ENCODE data around the gene VENTX.

The VENTX gene, protein sequence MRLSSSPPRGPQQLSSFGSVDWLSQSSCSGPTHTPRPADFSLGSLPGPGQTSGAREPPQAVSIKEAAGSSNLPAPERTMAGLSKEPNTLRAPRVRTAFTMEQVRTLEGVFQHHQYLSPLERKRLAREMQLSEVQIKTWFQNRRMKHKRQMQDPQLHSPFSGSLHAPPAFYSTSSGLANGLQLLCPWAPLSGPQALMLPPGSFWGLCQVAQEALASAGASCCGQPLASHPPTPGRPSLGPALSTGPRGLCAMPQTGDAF

DNA sequence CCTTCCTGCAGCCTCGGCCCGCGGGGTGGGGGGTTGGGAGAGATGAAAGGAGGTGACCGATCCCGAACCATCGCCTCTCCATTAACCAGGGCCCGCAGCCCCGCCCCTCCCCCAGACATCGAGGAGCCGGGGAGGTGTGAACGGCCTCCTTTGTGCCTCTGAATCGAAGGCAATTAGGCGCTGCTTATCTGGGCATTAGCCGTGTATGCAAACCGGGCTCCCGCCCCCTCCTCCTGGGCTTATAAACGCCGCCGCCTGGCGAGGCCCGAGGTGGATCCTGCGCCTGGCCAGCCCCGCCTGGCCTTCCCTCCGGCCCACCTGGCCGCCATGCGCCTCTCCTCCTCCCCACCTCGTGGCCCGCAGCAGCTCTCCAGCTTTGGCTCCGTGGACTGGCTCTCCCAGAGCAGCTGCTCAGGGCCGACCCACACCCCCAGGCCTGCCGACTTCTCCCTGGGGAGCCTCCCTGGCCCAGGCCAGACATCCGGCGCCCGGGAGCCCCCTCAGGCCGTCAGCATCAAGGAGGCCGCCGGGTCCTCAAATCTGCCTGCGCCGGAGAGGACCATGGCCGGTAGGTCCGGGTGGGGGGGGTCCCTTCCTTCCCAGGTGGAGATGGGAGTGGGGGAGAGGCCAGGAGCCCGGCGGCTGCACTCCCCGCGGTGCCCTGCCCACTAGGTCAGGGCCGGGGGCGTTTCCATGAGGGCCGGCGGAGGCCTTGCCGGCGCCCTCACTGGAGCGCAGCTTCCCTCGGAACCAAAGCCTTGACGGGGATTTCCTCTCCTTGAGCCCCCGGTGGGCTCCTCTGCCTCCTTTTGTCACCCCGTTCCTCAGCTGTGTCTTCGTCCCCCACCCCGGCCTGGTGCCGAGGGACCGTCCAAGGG is at the start of gene VENTX:
Gene VENTX (plus strand): TSS at position 268 of the 878 bp plus-strand sequence. CDS start 60 bp downstream, at position 328.
- no peak for DNase-seq

DNA sequence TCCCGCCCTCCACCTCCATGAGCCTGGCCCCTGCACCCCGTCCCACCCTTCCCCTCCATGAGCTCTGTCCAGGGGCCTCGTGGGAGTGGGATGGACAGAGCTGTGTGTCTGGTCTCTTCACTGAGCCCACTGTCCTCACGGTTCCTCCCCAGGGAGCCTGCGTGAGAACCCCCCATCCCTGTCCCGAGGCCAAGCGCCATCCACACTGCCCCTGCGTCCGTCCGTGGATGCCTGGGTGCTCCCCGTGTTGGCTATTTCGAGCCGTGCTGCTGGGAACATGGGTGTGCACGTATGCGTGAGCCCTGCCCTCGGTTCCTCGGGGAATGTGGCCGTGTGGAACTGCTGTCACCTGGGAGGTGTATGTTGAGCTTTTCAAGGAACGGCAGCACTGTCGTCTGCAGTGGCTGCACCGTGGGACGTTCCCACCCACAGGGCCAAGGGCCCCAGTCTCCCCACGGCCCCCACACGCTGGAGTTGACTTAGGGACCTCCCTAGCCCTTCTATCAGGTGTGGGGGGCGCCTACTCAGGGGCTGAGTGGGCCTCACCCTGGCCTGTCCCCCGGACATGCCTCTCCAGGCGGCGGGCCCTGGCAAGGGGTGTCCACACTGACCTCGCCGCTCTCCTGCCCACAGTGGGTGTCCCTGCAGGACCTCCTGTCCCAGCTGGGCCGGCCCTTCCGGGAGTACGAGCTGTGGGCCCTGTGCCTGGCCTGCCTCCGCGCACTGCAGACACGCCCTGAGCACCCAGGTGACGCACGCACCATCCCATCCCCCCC is 49.6 kb upstream of the VENTX start:
- DNase-seq = no peak

DNA sequence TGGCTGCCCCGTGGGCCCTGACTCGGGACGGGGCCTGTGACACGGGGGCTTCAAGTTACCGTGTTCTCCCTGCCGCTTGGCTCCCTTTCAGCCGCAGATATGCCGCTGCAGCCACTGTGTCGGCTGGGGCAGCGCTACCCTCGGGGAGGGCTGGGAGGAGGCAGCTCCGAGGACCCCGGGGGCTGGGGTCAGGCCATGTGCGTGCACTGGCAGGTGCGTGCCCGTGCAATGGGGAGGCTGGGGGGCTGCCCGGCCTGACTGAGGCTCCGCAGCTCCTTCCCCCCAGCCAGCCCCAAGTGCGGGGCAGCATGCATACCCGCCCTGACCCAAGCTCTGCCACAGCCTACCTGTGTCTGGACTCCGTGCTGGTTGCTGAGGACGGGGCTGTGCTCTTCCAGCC is 48.4 kb upstream of the VENTX start:
- no peak for DNase-seq

DNA sequence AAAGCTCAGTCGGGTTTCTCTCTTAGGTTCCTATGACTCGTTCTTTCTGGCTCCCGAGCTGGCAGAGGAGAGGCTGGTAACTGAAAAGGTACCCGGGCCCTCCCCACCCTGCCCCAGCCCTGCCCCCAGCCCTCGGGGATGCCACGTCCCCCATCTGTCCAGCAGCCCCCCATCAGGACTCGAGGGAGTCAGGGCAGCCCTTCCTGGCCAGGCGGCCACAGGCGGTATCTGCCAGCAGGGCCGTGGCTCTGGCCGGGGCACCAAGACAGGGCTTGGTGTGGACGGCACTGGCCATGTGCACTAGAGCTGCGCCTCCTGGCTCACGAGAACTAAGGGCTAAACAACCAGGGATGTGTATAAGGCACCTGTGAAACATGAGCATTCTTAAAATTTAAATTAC is 47.9 kb upstream of the VENTX start:
- DNase-seq = no peak

DNA sequence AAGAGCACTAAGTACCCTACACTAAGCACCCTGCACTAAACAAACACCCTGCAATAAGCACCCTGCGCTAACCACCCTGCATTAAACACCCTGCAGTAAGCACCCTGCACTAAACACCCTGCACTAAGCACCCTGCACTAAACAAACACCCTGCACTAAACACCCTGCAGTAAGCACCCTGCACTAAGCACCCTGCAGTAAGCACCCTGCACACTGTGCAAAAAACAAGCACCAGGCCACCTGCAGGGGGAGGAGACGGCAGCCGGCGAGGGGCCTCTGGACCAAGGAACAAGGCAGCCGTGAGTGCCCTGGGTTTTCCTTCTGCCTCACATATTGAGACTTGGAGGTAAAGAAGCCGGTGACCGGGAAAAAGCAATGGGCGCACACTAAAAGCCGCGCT is 47.4 kb upstream of the VENTX start:
- DNase-seq = no peak

DNA sequence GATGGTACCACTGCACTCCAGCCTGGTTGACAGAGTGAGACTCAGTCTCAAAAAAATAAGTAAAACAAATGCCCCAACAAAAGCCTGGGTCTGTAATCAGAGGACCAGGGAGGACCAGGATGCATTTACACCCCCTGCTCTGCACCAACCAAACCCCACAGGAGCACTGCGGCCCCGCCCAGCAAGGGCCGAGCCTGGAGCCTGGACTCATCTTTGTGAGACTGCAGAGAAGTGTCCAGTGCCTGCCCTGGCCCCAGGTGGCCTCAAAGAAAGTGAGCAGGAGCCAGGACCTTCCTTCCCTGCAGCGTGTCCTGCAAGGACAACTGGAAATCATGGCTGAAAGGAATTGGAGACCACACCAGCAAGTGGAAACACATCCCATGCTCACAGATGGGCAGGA is 46.0 kb upstream of the VENTX start:
- DNase-seq = no peak

DNA sequence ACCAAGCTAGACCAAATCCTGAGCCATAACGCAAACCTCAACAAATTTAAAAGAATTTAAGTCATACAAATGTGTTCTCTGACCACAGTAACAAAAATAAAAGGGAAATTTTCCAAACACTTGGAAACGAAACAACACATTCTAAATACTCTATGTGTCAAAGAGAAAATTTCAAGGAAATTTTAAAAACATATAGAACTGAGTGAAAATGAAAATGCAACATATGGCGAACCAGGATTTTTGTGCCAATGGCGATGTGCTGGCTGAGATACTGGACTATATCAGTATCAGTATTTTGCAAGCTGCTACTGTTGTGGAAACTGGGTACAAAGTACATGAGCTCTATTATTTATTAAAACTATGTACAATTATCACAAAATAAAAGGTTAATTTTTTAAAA is 43.5 kb upstream of the VENTX start:
- DNase-seq = no peak

DNA sequence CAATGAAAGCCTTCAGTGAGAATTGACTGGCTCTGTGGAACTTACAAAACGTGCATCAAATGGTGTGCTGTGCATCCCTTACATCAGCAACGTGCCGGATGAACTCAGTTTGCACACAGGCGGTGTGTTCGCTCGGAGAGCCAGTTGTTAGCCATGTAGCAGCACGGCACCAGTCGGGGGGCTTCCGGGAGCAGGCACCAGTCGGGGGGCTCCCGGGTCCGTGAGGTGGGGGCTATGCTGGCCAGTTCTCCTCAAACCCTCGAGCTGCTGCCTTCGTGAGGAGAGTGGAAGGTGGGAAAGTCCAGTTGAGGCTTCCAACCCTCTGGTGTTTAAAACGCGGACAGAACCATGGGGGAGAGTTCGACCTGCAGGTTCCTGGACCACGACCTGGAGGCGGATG is 42.6 kb upstream of the VENTX start:
- no peak for DNase-seq

DNA sequence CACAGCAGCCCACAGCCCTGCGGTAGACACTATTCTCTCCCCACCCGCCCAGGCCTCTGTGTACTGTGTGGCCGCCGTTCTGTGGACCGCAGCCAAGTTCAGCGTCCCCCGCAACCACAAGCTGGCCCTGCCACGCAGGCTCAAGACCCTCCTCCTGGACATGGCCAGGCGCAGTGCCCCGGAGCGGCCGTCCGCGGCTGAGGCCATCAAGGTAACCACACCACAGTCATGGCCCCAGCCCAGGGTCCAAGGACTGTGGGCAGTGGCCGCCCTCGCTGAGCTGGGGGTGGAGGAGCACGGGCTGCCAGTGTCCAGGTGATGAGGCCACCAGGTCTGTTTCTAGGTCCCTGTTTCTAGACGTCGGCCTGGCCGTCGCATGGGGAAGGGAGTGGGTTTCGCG is 42.0 kb upstream of the VENTX start:
- no peak for DNase-seq

DNA sequence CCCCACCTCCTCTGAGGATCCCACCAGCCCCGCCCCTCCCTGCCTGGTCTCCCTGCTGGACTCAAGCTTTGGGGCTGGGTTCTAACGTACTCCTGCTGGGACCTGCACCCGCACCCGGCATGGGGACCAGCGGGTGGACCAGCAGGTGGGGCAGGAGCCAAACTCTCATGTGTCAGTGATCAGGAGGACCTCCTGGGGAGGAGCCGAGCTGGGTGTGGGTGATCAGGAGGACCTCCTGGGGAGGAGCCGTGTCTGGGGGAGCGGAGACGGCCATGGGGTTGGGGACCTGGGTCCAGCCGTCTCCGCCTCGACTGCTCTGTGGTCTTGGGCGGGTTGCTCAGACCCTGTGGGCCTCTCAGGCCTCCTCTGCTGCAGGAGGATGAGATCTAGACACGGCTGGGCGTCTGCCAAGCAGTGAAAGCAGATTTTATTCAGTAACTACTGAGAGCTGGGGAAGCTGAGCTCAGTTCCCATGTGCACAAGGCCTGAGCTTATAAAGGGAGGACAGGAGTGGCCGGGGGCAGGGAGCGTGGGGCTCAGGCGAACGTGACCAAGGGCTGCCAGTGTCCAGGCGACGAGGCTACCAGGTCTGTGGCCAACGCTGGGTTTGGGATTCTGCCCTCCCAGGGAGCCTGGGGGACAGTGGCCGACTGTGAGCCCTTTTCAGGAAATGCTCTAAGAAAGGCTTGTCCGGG is 41.3 kb upstream of the VENTX start:
- DNase-seq = no peak

DNA sequence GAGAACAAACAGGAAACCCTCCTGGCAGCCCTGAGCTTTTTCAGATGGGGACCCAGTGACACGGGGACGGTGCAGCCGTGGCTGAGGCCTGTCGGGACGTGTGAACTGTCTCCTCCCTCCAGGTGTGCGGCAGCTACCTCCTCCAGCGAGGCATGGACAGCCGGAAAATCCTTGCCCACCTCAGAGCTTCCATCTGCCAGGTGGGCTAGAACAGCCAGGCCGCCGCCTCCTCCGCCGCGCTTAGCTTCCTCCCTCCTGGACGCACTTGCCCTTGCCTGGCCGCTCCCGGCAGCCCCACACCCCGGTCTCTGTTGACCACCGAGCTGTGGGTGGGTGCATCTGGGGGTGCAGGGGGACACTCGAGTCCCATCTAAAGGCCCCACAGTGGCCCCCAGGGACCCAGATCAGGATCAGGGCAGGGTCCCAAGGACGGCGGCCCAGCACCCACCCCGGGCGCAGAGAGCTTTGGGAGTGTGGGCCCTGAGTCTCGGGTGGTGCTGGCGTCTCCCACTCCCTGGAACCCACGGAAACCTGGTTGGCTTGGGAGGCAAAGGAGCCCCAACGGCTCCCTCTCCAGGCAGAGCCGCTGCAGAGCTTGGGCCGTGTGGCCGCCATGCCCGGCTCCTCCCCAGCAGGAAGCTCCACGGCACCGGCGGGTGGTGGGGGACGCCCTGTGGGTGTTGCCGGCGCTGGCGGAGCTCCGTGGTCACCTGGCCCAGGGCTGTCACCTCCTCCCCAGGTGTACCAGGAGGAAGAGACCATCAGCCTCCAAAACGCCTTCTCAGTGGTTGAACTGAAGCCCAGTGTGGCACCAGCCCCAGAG is 40.5 kb upstream of the VENTX start:
- DNase-seq = no peak

DNA sequence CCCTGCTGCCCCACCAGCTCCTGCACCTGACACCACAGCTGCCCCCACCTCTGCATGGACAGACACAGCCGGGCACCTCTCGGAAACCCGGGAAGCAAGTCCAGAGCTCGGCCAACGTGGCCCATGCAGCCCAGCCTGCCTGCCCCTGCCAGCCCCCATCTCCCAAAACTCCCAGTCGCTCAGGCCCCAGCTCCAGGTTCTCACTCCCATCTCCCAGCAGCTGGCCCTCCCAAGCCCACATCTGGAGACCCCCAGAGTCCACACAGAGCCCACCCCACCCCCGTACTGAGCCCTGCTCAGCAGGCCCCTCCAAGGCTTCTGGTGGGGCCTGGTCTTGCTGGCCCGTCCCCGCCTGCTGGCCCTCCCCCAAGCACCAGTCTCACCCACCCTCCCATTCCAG is 39.9 kb upstream of the VENTX start:
- DNase-seq = no peak

DNA sequence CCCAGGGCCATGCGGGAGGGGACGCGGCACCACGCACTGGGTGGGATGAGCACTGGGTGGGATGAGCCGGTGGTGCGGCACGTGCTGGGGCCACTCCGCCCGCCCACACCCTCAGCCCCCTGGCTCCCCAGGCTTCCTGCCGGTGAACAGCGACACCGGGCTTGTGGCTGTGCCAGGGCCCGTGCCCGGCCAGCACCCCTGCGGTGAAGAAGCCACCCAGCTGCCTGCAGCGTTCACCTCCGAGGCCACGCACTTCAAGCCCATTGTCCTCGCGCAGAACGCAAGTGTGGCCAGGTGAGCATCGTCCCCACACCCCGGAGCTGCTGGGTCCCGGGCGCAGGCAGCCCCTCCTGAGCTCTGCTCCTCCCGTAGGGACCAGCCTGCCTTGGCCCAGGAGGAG is 39.4 kb upstream of the VENTX start:
- DNase-seq = no peak

DNA sequence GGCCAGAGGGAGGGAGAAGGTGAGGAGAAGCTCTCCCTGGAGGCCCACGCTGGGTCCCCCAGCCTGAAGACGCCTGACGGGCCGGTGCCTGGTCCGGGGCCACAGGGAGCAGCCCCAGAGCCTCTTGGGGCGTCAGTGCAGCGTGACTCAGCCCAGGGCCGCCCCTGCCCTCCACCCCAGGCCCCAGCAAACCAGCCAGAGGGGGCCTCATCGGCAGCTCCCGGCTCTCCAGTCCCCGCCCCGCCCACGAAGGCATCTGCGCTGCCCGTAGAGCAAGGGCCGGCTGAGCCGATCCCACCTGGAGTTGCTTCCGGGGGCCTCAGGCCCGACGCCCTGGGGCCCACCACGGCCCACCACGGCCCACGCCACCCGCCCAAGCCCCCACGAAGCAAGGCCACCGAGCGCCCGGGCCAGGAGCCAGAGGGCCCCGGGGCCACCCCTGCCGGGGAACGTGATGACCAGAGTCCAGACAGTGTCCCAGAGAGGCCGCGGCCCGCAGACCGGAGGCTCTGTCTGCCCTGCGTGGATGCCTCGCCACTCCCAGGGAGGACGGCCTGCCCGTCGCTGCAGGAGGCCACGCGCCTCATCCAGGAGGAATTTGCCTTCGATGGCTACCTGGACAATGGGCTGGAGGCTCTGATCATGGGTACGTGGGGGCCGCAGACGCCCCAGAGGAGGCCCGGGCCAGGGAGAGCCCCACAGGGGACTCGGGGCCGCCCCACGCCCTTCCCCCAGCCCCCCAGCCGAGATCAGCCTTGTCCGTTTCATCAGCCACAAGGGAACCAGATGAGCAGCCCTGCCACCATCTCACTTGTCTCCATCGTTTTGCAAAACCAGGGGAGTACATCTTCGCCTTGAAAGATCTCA is 38.8 kb upstream of the VENTX start:
- DNase-seq = no peak

DNA sequence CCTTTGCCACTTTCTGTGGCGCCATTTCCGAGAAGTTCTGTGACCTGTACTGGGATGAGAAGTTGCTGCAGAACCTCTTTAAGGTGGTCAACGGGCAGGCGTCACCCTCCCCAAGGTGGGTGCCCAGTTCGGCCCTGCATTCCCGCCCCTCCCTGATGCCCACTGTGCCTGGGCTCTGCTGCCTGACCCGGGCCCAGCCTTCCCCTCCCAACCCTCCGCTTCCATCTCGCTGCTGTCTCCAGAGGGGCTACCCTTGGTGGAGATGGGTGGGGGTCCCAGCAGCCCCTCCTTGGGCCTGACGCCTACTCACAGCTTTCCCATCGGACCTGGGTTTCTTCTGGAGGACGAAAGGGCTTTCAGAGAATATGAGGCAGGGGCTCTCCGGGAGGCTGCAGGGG is 38.2 kb upstream of the VENTX start:
- no peak for DNase-seq

DNA sequence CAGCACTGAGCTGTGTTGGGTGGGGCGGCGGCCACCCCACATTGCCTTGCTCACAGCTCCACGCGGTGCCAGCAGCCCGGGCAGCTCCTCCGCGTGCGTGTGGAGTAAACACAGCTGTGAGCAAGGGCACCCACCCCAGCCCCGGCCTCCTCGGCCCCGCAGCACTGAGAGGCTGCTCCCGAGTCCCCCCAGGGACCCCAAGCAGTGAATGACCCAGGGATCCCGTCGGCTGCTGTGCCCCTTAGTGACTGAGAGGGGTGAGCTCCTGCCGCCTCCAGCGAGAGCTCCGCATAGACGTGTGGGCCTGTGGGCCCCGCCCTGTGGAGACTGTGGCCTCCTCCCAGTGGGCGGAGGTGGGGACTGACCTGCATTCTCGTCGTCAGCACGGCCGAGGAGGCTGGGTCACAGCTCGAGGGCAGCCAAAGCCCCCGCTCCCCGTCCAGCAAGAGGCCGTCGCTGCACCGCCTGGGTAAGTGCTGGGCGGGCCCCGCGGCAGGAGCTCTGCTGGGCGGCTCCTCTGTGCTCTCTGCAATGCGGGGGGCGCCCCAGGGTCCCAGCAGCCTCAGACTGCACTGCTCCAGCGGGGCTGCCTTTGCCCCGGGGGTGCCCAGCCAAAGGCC is 37.6 kb upstream of the VENTX start:
- DNase-seq = no peak

DNA sequence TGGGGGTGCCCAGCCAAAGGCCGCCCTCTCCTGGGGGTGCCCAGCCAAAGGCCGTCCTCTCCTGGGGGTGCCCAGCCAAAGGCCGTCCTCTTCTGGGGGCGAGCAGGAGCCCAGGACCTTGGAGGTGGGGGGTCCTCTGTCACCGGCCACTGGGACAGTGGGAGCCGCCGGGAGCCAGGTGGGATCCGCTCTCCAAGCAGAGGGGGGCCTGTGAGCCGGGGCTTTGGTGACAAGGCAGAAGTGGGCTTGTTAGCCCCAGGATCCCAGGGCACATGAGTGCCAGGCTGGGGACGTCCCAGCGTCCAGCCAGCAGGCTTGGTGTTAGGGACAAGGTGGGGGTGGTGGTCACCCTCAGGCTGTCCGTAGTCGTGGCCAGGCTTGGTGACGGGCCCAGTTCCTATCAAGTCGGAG is 37.0 kb upstream of the VENTX start:
- DNase-seq = no peak

DNA sequence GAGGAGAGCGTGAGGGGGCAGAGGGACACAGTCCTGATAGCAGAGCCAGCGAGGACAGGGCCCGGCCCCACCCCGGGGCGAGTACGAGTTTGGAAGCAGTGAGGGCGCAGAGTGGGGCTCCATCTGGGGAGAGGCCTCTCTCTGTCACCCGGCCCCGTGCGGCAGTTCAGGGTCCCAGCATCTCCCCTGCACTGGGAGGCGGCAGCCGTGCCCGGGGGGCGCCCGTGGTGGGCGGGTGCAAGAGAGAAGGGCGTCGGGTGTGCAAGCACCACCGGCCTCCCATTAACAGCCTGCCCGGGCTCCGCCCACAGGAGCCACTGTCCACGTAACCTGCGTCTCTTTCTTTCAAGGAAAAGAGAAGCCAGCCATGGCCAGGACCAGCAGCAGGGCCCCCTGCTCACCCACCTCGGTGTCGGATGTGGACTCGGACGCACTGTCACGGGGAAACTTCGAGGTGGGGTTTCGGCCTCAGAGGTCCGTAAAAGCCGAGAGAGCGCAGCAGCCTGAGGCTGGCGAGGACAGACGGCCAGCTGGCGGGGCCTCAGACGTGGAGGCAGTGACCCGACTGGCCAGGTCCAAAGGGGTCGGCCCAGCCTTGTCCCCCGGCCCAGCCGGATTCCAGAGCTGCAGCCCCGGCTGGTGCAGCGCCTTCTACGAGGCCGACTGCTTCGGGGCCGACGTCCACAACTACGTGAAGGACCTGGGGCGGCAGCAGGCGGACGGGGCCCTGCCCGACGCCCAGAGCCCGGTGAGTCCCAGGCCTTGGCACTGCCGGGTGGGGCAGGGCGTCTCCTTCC is 36.3 kb upstream of the VENTX start:
- no peak for DNase-seq

DNA sequence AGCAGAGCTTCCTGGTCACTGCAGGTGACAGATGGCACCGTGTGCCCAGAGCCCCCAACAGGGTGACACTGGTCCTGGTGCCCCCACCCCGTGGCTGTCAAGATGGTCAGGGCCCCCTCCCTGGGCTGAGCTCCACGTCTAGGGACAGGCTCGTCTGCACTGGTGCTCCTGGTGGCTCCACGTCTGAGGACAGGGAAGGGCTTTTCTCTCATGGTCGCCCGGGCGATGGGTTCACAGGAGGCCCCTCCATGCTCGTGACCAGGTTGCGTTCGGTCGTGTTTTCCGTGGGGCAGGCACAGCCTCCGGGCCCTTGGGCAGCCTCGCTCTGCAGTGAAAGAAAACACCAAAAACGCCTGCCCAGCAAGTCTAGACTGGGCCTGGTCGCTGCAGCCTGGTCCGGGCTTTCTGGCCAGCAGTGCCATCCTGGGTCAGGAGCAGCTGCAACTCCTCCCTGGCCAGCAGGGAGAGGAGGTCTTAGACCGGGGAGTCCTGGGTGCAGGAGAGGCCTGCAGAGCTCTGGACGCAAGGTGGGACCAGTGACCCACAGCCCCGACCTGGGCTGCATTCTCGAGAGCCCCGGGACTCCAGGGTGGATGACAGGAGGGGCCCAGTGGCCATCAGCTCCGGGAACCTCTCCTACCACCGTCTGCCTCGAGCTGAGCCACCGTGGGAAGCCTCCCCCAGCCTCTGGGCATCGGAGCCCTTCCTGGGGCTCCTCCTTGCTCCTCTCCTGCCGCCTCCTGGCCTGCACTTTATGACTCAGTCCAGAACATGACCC is 35.5 kb upstream of the VENTX start:
- DNase-seq = no peak
